ENCODE measurements around the gene AKTIP.
A peak's percentile ranks its signal among the peaks of the same experiment; 100 is the strongest.

GRCh38 chr16:53502331-53503269 is at the start of gene AKTIP:
- TF ChIP-seq, protein P1, sequence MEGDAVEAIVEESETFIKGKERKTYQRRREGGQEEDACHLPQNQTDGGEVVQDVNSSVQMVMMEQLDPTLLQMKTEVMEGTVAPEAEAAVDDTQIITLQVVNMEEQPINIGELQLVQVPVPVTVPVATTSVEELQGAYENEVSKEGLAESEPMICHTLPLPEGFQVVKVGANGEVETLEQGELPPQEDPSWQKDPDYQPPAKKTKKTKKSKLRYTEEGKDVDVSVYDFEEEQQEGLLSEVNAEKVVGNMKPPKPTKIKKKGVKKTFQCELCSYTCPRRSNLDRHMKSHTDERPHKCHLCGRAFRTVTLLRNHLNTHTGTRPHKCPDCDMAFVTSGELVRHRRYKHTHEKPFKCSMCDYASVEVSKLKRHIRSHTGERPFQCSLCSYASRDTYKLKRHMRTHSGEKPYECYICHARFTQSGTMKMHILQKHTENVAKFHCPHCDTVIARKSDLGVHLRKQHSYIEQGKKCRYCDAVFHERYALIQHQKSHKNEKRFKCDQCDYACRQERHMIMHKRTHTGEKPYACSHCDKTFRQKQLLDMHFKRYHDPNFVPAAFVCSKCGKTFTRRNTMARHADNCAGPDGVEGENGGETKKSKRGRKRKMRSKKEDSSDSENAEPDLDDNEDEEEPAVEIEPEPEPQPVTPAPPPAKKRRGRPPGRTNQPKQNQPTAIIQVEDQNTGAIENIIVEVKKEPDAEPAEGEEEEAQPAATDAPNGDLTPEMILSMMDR (IDR thresholded peaks at IDR 0.05): peak in 1 of 6 experiments; percentile 24
- TF ChIP-seq POLR2A (IDR thresholded peaks at IDR 0.05): peak in 2 of 4 donors; percentile 43 to 46
